ENCODE results near the gene RCBTB1. TPM values are rescaled to one million over a fixed set of nuclear protein-coding genes. Genes with fewer than 3 reads are reported as not detected.
A peak's percentile ranks its signal among the peaks of the same experiment; 100 is the strongest.

RCBTB1 gene
- total and polyA plus RNA-seq, 10 of the 15 experiments (the other 5 are each of a cell fraction or from before 2014, with no cell fraction given) = 5.1 to 13.5 (median 11.2) TPM

DNA sequence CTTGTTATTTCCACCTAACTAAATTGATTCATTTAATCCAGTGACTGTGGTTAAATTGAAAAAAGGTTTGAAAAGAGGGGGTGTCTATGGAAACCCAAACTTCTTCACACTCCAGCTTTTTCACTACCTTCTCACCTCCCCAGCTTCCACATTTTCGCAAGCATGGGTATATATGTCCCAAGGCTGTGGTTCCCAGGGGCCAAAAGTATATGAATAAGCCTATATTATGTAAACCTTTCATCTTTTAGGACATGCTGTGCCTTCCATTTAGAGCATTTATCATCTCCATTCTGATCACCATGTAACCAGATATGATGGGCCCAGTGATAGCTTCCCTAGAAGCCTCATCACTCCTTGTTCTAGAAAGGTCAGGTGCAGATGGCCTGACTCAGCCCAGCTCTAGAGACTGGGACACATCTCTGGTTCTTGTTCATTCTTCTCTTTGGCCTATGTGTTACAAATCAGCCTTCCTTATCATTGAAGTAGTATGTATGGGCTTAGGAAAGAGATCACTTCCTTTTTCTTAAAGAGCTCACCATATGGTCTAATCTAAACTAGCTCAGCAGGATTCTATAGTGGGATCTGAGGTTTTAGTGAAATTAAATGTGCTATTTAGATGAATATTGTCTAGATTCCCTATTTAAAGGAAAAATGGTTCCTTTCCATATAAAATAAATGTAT lies 23.4 kb upstream of the RCBTB1 start:
- Histone ChIP-seq H3K79me2 (ENCODE audit: control insufficient read depth, insufficient read depth, low read length) (no peaks in the 10 kb centered on the region), H3K27ac (ENCODE audit: control insufficient read depth, insufficient read depth) (no peak overlapping the region), H4K20me1 (ENCODE audit: control insufficient read depth, insufficient read depth) (no peaks in the 10 kb centered on the region), H2AFZ (ENCODE audit: control insufficient read depth, low read depth, low read length) (no peak overlapping the region; the same call in 1 of the 2 replicates), H3K36me3 (ENCODE audit: control insufficient read depth in 2 of 2, insufficient read depth in 2 of 2, low read length in 1 of 2) (no peaks in the 10 kb centered on the region), H3K4me3 (no peak overlapping the region), H3K4me1 (ENCODE audit: control insufficient read depth, insufficient read depth, low read length) (peaks cover 5% of the 10 kb centered on the region; the same call in 1 of the 2 replicates), H3K4me2 (ENCODE audit: control insufficient read depth, insufficient read depth) (no peak overlapping the region), H3K27me3 (replicated peaks in 1 of 2; ENCODE audit: control insufficient read depth in 2 of 2, insufficient read depth in 2 of 2, low read length in 1 of 2) (no peaks in the 10 kb centered on the region), H3K9me3 (replicated peaks; ENCODE audit: control insufficient read depth, insufficient read depth, low read length) (no peaks in the 10 kb centered on the region), H3K9ac (ENCODE audit: control insufficient read depth, insufficient read depth, low read length) (no peak overlapping the region)
- in situ Hi-C loops (cut with MboI) (loop anchor here (5.0 kb wide), 2 partner anchors 186 to 306 kb away; no protein-coding TSS in a partner anchor), intact Hi-C loops (cut with micrococcal nuclease; ENCODE audit: unreplicated experiment) (loop anchor here (5.0 kb wide), 1 partner anchor 366 kb away; no protein-coding TSS in a partner anchor)
- ATAC-seq (no peak; the same call in 2 of the 3 replicates), FAIRE-seq (no peak), DNase-seq (ENCODE audit: low read depth, low spot score) (no peak)
- 33% methylated on average over 1 of the region's 1 CpG for WGBS (ENCODE audit: insufficient coverage, insufficient replicate concordance, low lambda C conversion rate, missing lambda C conversion rate)
- ChIA-PET RAD21 (ENCODE audit: unreplicated experiment) (interaction anchor here (0.9 to 2.9 kb wide), 7 partner anchors 8 to 327 kb away, joined by 3 to 11 read pairs (median 4); partner anchors contain the start of gene SPRYD7), SMC1A (ENCODE audit: uncharacterized antibody, unreplicated experiment) (interaction anchor here (0.6 to 3.8 kb wide), 8 partner anchors 19 to 309 kb away, joined by 3 to 24 read pairs (median 4); partner anchors contain the start of gene ARL11), CTCF (interaction anchor here (0.6 to 3.6 kb wide), 8 partner anchors 8 to 369 kb away, joined by 3 to 42 read pairs (median 3); no protein-coding TSS in a partner anchor), POLR2A (interaction anchor here (1.0 to 1.4 kb wide), 2 partner anchors 102 to 164 kb away, joined by 4 to 10 read pairs; partner anchors contain the start of gene SETDB2)
- TF ChIP-seq RELA (IDR thresholded peaks at IDR 0.05; ENCODE audit: borderline replicate concordance, partially characterized antibody) (no peak), EZH2 (IDR thresholded peaks at IDR 0.05; ENCODE audit: borderline replicate concordance, control insufficient read depth, low read depth, low read length) (no peak), SPI1 (IDR thresholded peaks at IDR 0.05; ENCODE audit: borderline replicate concordance, insufficient read depth, low read depth, low read length) (peak; percentile 59), SUZ12 (IDR thresholded peaks at IDR 0.05; ENCODE audit: unreplicated experiment) (no peak), YY1 (IDR thresholded peaks at IDR 0.05; ENCODE audit: low read depth, low read length) (no peak)
- TF ChIP-seq, protein P1, sequence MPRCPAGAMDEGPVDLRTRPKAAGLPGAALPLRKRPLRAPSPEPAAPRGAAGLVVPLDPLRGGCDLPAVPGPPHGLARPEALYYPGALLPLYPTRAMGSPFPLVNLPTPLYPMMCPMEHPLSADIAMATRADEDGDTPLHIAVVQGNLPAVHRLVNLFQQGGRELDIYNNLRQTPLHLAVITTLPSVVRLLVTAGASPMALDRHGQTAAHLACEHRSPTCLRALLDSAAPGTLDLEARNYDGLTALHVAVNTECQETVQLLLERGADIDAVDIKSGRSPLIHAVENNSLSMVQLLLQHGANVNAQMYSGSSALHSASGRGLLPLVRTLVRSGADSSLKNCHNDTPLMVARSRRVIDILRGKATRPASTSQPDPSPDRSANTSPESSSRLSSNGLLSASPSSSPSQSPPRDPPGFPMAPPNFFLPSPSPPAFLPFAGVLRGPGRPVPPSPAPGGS (IDR thresholded peaks at IDR 0.05; ENCODE audit: borderline replicate concordance, insufficient read depth, low read depth, low read length, poor library complexity, severe bottlenecking) = no peak
- TF ChIP-seq, protein P2, sequence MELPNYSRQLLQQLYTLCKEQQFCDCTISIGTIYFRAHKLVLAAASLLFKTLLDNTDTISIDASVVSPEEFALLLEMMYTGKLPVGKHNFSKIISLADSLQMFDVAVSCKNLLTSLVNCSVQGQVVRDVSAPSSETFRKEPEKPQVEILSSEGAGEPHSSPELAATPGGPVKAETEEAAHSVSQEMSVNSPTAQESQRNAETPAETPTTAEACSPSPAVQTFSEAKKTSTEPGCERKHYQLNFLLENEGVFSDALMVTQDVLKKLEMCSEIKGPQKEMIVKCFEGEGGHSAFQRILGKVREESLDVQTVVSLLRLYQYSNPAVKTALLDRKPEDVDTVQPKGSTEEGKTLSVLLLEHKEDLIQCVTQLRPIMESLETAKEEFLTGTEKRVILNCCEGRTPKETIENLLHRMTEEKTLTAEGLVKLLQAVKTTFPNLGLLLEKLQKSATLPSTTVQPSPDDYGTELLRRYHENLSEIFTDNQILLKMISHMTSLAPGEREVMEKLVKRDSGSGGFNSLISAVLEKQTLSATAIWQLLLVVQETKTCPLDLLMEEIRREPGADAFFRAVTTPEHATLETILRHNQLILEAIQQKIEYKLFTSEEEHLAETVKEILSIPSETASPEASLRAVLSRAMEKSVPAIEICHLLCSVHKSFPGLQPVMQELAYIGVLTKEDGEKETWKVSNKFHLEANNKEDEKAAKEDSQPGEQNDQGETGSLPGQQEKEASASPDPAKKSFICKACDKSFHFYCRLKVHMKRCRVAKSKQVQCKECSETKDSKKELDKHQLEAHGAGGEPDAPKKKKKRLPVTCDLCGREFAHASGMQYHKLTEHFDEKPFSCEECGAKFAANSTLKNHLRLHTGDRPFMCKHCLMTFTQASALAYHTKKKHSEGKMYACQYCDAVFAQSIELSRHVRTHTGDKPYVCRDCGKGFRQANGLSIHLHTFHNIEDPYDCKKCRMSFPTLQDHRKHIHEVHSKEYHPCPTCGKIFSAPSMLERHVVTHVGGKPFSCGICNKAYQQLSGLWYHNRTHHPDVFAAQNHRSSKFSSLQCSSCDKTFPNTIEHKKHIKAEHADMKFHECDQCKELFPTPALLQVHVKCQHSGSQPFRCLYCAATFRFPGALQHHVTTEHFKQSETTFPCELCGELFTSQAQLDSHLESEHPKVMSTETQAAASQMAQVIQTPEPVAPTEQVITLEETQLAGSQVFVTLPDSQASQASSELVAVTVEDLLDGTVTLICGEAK (IDR thresholded peaks at IDR 0.05; ENCODE audit: borderline replicate concordance) = no peak
- no TSS peak for BruUV-seq (replicated peaks)

All from GM12878 (cell line).